ENCODE results near the gene INO80E.

The INO80E gene

DNA sequence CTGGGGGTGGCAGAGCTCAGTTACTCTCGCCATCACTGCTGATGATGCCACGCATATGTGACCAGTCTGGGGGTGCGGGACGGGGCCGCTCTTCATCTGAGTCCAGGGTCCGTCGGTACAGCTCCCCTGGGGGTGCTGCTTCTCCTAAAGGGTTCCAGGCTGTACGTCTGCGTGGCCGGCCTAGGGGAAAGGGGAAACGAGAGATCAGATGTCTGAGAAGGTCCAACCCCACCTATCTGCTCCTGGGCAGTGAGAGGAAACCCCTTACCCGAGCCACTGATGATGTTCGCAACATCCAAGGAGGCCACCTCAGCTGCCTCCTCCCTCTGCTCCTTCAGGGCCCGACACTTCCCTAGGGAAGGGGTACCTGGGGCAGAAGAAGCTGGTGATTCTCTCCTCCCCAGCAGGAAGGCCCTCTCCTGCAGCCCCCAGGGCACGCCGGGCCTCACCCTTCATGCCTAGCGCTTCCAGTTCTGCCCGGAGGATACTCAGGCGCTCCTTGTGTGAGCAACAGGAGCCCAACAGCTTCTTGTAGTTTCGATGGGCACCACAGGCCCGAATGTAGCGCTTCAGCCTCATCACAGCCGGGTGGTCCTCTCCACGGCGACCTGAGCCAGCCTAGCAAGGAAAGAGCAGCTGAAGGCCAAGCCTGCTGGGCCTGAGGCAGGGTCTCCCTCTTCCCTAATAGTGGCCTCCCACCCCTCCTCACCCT lies 2.7 kb upstream of the INO80E start:
- DNase-seq (ENCODE audit: low spot score), result no peak

DNA sequence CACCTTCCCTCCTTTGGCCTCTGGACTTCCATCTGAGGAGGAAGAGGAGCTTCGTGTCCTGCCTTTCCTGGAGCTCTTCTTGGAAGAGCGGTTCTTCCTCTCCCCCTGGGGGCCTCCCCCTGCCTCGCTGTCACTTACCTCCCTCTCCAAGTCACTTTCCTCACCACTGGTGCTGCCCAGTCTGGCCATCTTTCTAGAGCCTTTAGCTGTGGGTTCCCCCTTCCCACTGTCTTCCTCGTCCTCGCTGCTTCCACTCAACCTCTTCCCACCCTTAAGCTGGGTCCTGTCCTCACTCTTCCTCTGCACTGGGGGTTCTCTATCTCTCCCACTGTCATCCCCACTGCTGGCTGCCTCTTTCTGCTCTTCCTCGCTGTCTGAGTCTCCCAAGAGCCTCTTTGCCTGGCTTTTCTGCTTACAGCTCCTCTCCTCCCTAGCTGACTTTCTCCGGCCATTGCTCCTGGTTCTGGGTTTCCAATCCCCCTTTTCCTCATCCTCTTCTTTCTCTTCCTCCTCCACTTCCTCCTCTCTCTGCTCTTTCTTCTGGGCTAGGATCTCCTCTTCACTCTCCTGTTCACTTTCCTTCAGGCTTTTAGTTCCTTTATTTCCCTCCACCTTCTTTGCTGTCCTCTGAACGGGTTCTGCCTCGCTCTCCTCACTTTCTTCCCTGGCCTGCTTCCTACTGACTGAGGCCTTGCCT lies 2.0 kb upstream of the INO80E start:
- no peak for DNase-seq (ENCODE audit: low spot score)

DNA sequence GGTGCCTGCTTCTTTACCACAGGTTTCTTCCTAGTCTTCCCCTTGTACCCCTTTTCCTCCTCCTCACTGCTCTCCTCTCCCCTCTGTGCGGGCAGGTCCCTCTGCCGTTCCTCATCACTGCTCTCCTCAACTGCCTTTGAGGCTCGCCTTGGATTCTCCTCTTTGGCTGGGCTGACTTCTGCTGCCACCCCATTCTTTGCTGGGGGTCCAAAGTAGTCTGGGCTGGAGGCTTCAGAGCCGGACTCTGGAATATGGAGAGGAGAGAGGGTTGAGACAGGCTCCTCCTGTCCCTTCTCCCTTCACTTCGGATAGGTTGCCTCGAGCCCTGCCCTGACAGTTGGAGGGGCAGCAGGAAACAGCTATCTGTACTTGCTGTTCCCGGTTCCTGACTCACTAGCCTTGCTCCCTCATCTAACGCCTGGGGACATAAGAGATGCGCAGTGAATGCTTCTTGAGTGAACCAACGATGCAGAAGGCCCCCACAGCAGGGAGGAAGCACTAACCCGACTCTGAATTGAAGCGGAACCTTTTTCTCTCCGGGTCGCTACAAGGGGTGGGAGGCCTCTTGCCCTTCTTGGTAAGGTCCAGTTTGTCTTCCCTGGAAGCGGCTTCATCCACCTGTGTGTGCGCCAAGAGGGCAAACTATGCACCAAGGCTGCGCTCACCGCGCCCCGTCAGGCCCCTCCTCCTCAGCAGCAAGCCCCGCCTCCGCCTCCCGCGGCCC lies 1.3 kb upstream of the INO80E start:
- DNase-seq (ENCODE audit: low spot score), result peak; percentile 63

DNA sequence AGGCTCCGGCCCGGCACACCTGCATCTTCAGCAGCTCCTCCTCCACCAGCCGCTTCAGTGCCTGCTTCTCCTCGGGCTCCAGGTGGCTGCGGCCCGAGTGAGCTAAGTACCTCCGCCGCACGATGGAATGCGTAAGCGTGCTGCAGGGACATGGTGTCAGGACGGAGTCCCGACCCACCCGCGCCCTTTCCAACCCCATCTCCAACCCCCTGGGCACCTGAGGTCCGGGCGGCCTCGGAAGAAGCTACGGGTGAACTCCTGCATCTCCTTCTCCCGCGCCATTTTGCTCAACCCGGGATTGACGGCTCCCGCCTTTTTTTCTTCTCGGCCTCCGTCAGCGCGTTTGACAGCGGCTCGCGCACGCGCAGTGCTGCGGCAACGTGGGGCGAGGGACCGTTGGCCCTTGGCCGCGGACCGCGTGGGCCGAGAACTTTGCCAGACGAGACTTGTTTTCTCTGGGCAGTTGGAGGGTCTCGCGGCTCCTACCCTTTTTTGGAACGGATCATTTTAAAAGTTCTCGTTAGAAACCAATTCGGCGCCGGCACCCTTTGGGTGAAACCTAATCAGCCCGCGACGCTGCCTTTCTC lies 624 bp upstream of the INO80E start, which contains the start of gene HIRIP3:
Gene HIRIP3, minus strand, starts transcription at position 294 of the 587 bp plus-strand sequence. Its CDS starts 12 bp downstream, at position 282.
- peak; percentile 94 for DNase-seq (ENCODE audit: low spot score)

DNA sequence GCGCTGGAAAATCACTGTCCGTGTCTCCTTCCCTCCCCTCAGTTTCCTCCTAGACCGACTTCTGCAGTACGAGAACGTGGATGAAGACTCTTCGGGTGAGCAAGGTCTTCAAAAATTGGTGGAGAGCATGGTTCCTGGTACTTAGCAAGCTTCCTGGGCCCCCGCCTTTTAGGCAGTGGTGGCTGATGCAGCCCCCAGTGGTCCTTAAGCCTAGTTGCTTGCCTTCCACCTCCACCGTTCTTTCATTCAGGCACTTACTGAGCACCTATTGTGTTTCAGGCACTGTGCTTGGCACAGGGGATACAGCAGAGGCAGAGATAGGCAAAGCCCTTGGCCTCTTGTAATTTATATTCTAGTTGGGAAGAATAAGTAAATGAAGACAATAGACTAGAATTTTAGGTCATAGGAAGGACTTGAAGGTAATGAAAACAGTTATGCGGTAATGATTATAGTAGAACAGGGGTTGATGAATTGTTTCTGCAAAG lies 767 bp downstream of the INO80E start:
- DNase-seq (ENCODE audit: low spot score), result no peak

DNA sequence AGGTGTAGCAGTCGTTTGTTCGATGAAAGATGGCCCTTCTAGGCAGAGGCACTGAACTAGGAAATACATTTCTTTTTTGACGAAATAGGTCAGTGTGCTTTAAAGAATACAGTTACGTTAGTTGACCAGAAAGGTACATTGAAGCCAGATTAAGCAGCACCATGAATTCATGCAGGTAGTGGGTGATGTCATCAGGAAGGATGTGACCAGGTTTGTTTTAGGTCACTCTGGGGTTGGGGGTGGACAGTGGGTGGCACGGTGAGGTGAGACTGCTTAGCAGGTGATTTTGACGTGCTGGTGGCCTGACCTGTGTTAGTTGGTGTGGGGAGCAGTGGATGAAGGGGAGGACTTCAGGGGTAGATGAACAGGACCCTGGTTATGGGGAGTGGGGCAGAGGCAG lies 3.6 kb downstream of the INO80E start:
- DNase-seq (ENCODE audit: low spot score), result no peak

DNA sequence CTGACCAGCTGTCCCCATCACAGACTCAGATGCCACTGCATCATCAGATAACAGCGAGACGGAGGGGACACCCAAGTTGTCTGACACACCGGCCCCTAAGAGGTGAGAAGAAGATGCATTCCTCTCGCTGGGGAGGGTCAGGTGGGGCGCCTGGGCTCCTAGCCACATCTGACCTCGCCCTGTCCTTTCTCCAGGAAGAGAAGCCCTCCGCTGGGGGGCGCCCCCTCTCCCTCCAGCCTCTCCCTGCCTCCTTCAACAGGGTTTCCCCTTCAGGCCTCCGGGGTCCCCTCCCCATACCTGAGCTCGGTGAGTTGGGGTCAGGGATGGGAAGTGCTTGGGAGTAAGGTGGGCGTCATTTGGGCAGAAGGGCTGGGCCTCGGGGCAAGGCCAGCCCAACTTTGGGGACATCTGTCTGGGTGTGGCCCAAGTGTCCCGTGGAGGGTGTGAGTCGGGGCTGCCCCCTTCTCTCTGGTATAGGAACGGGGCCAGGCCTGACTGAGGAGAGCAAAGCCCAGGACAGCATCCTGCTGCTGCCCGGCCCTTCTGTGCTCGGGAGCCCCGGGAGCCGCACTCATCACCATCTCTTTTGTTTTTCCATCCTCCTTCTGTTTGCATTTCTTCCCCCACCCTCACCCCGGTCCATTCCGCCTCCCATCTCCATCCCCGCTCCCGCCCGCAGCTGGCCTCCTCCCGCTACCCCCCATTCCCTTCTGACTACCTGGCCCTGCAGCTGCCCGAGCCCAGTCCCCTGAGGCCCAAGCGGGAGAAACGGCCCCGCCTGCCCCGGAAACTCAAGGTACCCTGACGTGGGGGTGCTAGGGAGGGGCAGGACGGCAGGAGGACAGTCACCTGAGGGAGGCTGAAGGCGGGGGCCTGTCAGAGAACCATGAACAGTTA lies 4.9 kb downstream of the INO80E start:
- no peak for DNase-seq (ENCODE audit: low spot score)

DNA sequence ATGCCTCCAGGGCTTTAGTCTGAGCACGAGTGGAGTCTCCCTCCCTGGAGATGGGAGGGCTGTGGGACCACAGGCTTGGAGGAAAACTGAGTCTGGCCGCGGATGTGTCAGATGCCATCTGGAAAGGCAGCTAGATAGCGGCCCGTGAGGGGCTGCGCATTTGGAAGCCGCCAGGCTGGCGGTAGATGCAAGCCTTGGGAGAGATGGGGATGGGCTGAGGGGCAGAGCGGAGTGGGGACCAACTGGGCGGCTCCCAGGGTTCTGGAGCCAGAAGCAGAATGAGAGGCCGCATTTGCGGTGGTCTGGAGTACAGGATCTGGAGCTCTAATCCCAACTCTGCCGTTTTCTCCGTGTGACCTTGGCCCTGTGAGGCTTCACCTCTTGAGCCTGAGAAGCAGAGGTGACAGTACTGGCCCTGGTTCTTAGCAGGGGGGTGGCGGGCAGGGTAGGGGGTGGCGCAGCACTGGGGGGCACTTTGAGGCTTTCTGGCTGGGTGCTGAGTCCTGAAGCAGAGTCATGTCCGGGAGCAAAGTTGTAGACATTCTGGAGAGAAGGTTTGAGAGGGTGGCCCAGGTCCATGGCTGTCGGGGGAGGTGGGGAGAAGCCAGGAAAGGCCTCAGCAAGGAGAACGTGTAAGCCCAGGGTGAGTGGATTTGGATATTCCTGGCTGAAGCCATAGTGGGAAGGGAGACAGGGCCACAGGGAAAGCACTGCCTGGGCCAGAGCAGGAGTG lies 6.7 kb downstream of the INO80E start:
- no peak for DNase-seq (ENCODE audit: low spot score)

DNA sequence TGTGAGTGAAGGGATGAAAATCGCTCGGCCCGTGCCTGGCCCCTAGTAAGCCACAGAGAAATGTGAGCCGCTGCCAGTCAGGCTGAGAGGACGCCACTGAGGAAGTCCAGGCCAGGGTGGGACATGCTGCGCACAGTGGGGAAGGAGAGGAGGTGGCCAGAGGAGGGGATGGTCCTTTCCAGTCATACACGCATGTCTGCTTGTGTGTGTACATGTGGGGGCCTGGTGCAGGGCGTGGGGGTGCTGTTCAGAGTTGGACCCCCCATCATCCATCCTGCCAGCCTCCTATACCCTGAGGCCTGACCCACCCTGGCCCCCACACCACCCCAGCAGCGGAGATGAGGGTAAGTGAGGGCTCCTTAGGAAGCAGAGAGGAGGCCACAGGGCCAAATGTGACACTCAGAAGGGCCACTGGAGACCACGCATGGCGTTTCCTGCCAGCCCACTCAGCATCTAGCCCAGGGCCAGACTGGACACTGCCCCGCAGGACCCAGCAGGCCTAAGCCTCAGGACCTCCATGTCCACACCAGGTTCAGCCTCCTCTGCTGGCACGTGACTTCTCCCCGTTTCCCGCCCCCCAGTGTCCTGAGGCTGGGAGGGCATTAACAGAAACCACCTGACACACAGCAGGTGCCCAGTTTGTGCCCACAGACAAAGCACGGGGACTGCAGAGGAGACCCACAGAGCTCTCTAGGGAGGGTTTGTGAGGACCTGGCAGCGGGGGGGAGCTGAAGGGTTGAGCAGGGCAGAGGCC lies 7.8 kb downstream of the INO80E start:
- DNase-seq (ENCODE audit: low spot score), result no peak

DNA sequence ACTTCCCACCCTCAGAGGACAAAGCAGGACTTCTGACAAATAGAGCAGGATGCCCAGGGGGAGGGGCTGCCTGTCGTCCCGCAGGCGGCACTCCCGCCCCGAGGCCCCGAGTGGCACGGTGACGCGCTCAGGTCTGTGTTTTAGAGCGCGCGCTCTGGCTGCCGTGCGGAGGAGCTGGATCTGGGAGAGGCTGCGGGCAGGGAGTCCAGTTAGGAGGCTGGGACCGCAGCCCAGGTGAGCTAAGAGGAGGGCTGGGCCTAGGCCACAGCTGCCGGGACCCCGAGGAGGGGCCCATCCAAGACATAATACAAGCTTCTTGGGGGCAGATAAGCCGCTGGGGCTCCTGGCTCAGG lies 8.4 kb downstream of the INO80E start:
- no peak for DNase-seq (ENCODE audit: low spot score)

DNA sequence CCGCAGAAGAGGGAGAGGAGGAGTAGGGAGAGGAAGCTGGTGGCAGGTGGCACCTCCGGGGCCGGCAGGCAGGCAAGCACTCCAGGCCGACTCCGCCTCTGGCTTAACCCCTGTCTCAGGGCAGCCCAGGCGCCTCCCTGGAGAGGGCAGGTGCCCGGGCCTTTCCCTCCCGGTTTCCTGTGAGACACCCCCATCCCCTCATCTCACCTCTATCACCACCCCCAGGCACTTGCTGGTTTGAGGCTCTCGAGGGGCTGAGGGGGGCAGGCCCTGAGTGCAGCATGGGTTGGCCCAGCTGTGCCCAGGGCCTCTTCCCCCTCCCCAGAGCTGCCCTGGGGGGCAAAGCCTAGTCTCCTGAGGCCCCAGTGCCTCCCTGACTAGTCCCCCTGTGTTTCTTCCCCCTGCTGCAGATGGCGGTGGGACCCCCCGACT lies 8.8 kb downstream of the INO80E start:
- DNase-seq (ENCODE audit: low spot score), result no peak

DNA sequence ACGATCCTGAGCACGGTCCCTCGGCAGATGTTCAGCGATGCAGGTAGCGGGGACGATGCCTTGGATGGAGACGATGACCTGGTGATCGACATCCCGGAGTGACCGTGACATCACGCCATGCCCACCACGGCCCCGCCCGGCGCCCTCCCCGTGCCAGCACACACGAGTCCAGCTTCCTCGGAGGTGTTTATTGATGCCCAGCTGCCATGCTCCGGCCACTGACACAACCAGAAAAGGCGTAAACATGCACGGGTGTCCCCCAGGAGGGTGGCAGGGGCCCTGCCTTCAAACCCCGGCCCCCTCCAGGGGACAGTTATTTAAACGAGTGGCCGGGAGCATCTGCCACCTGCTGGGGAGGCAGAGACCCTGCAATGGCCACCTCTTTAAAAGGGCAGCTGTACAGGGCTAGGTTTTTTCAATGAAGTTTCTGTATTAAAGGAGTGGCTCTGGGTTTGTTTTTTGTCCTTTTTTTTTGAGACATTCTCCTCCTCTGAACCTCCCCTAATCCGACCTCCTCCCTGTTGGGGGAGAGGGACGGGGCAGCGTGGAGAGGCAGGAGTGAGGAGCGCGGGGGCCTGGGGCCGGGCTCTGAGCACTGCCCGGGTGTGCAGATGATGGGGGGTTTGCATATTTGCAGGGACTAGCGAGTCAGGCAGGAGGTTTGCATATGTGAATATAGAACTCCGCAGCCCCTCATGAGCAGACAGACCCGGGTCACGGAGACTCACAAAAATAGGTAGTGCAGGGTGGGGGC lies 9.5 kb downstream of the INO80E start:
- DNase-seq (ENCODE audit: low spot score), result peak; percentile 83

DNA sequence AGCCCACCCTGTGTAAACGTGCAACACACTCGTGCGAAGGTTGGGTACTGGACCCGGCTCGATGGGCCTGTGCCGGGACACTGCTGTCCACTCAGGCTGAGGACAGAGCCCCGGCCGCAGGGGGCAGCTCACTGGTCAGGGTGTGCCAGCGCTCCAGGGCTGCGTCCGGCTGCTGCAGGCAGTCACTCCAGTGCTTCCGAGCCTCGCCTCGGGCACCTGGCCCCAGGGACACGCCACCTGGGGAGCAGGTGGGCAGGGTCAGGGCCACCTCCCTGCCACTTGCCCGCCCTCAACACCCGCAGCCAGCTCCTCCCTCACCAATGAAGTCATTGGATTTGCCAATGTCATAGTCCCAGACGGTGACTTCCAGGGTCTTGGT lies 10.0 kb downstream of the INO80E start:
- DNase-seq (ENCODE audit: low spot score), result no peak

DNA sequence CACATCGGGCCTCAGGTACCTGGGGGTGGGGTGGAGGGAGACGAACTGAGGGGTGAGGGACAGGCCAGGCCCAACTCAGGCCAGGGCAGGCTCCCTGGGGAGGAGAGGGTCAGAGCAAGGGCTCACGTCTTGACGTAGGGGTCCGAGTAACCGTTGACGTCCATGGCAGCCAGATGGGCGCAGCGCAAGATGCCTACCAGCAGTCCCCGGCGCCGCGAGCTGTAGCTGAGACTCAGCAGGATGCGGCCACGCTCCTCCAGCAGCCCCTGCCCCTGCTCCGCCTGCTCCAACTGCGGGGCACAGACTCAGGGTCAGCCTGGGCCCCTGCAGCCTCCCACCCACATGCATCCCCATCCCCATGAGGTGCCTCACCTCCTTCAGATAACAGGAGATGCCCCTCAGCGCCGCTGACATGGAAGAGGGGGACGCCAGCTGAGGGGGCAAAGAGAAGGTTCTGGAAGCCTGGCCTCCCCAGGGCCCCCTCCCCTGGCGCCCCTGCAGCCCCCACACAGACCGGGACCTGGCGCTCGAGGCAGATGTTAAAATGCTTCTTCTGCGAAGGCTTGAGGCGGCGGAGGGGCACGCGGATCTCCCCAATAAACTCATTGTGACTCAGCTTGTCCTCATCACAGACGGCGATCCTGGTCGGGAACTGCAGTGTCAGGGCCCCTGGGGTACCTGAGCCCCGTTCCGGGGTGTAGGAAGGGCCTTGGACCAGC lies 10.8 kb downstream of the INO80E start:
- no peak for DNase-seq (ENCODE audit: low spot score)

DNA sequence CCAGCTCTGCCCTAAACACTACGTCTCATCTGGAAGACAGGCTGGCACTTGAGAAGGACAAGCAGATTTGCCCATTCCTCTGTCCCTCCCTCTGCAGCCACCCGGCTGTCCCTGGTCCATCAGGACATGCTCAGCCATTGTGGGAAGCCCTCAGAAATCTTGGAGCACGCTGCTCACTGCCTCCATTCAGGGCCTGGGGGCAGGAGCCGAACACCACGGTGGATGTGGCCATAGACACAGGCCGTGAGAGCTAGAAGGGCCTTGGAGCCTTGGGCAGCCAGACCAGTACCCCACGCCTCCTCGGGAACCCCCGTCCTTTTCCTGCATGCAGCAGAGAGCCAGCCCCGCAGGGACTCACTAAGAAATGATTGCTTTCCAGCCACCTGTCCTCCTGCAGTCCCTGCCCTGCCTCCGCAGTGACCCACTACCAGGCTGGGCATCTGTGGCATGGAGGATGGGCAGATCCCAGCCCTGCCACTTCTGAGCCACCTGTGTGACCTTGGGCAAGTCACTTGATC lies 11.4 kb downstream of the INO80E start:
- no peak for DNase-seq (ENCODE audit: low spot score)

DNA sequence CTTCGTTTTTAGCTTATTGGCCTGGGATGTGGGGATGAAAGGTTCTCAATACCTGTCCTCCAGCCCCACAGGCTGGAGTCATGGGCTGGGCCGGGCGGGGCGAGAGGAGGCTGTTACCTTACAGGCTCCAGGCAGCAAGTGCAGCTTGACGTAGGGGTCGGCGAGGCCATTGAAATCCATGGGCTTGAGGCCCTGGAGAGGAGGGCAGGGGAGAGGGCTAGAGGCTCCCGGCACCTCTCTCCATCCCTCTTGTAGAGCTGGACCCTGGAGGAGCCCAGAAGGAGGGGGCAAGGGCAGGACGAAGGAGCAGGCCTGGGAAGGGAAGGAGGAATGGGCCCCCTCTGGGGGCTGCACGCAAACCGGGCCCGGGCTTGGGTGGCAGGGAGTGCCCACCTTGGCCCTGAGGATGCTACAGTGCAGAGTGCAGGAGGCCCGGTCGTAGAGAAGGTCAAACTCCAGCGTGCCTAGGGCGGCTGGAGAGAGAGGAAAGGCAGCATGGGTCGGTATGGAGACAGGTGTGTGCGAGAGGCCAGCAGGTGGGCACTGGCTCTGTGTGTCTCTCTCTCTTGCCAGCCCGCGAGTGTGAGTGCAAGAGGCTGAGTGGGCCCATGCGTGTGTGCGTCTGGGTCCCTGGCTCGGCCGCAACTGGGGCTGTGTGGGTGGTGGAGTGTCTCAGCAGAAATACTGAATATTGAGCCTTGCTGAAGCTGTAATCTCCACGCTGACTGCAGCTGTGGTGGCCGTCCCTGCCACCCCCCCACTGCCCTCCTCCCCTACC lies 13.2 kb downstream of the INO80E start:
- no peak for DNase-seq (ENCODE audit: low spot score)

DNA sequence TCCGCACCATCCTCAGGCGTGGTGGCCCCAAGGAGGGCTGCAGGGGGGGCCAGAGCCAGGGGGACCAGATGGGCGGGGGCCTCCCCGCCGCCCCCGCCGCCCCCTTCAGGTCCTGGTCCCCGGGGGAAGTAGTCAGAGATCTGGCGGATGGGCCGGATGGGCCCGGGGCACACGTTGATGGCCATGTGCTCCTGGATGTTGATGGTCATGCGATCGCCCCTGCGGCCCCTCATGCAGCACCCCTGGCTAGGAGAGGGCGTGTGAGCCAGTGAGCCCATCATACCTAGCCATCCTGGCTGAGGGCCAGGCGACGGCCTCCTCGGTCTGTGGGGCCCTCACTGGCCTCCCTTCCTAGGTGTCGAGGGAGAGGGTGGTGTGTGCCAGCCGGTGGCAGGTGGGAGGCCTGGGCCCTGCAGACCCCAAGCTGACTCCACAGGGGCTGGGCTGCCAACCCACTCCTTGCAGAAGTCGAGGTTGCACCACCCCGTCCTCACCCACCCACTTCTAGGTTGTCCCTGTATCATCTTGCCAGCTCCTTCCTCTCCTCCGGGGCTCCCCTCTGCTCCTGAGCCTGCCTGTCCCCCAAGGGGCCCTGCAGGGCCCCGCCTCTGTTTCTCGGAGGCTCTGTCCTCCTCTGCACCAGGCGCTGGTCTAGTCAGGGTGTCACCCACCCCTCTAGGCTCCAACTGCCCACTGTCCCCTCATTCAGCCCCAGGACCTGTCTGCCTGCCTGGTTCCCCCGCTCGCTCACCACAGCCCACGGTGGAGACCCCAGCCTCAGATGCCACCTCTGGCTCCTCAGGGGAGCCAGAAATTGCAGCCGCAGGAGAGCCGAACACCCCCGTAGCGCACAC lies 14.2 kb downstream of the INO80E start:
- no peak for DNase-seq (ENCODE audit: low spot score)

Measured in GM03348 (cell line).